ENCODE data around the gene OR52J3.

OR52J3 gene

GRCh38 chr11:5071799-5072198 is 25.5 kb downstream of the OR52J3 start:
- POLR2A ChIA-PET: no interaction called here
- Histone ChIP-seq H3K4me3 (ENCODE audit: low read depth, low read length) (no peak overlapping the region), H3K9me3 (ENCODE audit: control insufficient read depth, insufficient read depth, low read depth, low read length) (no peaks in the 10 kb centered on the region), H3K4me1 (ENCODE audit: control insufficient read depth, insufficient read depth, low read length) (no peaks in the 10 kb centered on the region), H3K27ac (ENCODE audit: extremely low read depth, low read depth, low read length) (no peak overlapping the region), H3K36me3 (ENCODE audit: control insufficient read depth in 2 of 2, insufficient read depth in 1 of 2, low read length in 2 of 2) (no peaks in the 10 kb centered on the region)
- TF ChIP-seq FEZF1 (tag by site-specific recombination; IDR thresholded peaks at IDR 0.05) (no peak), ZNF157 (tag by site-specific recombination; IDR thresholded peaks at IDR 0.05) (no peak), ZNF501 (tag by site-specific recombination; IDR thresholded peaks at IDR 0.05) (no peak), OSR2 (tag by site-specific recombination; IDR thresholded peaks at IDR 0.05) (no peak), ZNF169 (tag by site-specific recombination; IDR thresholded peaks at IDR 0.05) (no peak), ZNF174 (tag by site-specific recombination; IDR thresholded peaks at IDR 0.05) (no peak), ZNF239 (tag by site-specific recombination; IDR thresholded peaks at IDR 0.05) (no peak), ZNF777 (tag by site-specific recombination; IDR thresholded peaks at IDR 0.05; ENCODE audit: borderline replicate concordance) (no peak), ZNF394 (tag by site-specific recombination; IDR thresholded peaks at IDR 0.05; ENCODE audit: borderline replicate concordance) (no peak), ZNF677 (tag by site-specific recombination; IDR thresholded peaks at IDR 0.05) (no peak), SP2 (tag by site-specific recombination; IDR thresholded peaks at IDR 0.05) (no peak), ZNF423 (tag by site-specific recombination; IDR thresholded peaks at IDR 0.05) (no peak), PATZ1 (tag by site-specific recombination; IDR thresholded peaks at IDR 0.05) (no peak), ZNF2 (tag by site-specific recombination; IDR thresholded peaks at IDR 0.05) (no peak), ZNF366 (tag by site-specific recombination; conservative IDR thresholded peaks at IDR 0.05) (no peak)
- CTCF ChIA-PET: no interaction called here

- CTCF ChIA-PET: interaction anchor here (0.7 kb wide), 2 partner anchors 16 to 155 kb away, joined by 3 read pairs; no protein-coding TSS in a partner anchor
Measured at GRCh38 chr11:5081405-5081804, 35.1 kb downstream of the OR52J3 start.

DNA sequence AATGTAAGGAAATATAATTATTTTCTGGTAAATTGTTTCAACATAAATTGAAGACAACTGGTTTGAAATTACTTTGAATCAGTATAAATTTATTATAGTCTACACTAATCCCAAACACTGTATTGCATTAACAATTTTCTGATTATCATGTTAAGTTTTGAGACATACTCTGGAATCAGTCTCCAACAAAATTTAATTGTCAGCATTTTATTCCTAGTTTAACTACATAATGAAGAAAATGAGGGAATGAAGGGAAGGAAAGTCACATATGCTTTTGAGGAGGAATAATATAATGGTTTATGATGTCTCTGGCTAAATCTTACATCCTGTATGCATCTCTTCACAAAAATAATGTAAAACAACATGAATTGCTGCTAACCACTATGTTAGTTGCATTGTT is 37.3 kb downstream of the OR52J3 start:
- Histone ChIP-seq H3K4me3 (ENCODE audit: low read depth, low read length) (no peak overlapping the region), H3K4me1 (ENCODE audit: control insufficient read depth, insufficient read depth, low read length) (no peaks in the 10 kb centered on the region), H3K27ac (ENCODE audit: extremely low read depth, low read depth, low read length) (no peak overlapping the region), H3K36me3 (ENCODE audit: control insufficient read depth in 2 of 2, insufficient read depth in 1 of 2, low read length in 2 of 2) (no peaks in the 10 kb centered on the region), H3K9me3 (ENCODE audit: control insufficient read depth, insufficient read depth, low read depth, low read length) (no peaks in the 10 kb centered on the region)
- CTCF ChIA-PET: no interaction called here
- POLR2A ChIA-PET: no interaction called here
- TF ChIP-seq ZNF707 (tag by site-specific recombination; IDR thresholded peaks at IDR 0.05) (no peak), ZNF624 (tag by site-specific recombination; IDR thresholded peaks at IDR 0.05) (no peak), ZNF114 (tag by site-specific recombination; IDR thresholded peaks at IDR 0.05) (no peak)

More at GRCh38 chr11:5081405-5081804, 35.1 kb downstream of the OR52J3 start:
- no peak for TF ChIP-seq ZNF544 (tag by site-specific recombination; IDR thresholded peaks at IDR 0.05)
- TF ChIP-seq ZNF416 (tag by site-specific recombination; IDR thresholded peaks at IDR 0.05): no peak
- TF ChIP-seq HOXA7 (CRISPR knock-in tag; IDR thresholded peaks at IDR 0.05; ENCODE audit: borderline replicate concordance): no peak
- no peak for TF ChIP-seq TCF7L2 (IDR thresholded peaks at IDR 0.05; ENCODE audit: borderline replicate concordance, low read depth, low read length)
- TF ChIP-seq ZFP41 (tag by site-specific recombination; IDR thresholded peaks at IDR 0.05; ENCODE audit: borderline replicate concordance): no peak
- TF ChIP-seq ZBTB1 (tag by site-specific recombination; IDR thresholded peaks at IDR 0.05): no peak
- no peak for TF ChIP-seq SP7 (tag by site-specific recombination; IDR thresholded peaks at IDR 0.05)
- TF ChIP-seq SCRT2 (tag by site-specific recombination; IDR thresholded peaks at IDR 0.05): no peak
- TF ChIP-seq ZNF184 (tag by site-specific recombination; IDR thresholded peaks at IDR 0.05): no peak
- no peak for TF ChIP-seq ZNF350 (tag by site-specific recombination; IDR thresholded peaks at IDR 0.05)
- no peak for TF ChIP-seq ZNF112 (tag by site-specific recombination; IDR thresholded peaks at IDR 0.05)
- POLR2A ChIA-PET: no interaction called here
- Histone ChIP-seq H3K27ac (ENCODE audit: extremely low read depth, low read depth, low read length) (no peak overlapping the region), H3K4me3 (ENCODE audit: low read depth, low read length) (no peak overlapping the region), H3K36me3 (ENCODE audit: control insufficient read depth in 2 of 2, insufficient read depth in 1 of 2, low read length in 2 of 2) (no peaks in the 10 kb centered on the region), H3K4me1 (ENCODE audit: control insufficient read depth, insufficient read depth, low read length) (no peaks in the 10 kb centered on the region), H3K9me3 (ENCODE audit: control insufficient read depth, insufficient read depth, low read depth, low read length) (no peaks in the 10 kb centered on the region)

Measured in HEK293 (cell line).